Caco-2 (cell line): ENCODE data around the gene RORC. TPM values are rescaled to one million over a fixed set of nuclear protein-coding genes. Genes with fewer than 3 reads are reported as not detected.

ENCODE experiments used
- BruUV-seq: library from RNA; stranded (reverse); fragments of 400-500 nt; replicated peaks from 2 replicates; lab custom pipeline; 2021; lab: Mats Ljungman, UMichigan
- CTCF ChIA-PET: fragments of 300-600 bp; sonication (Branson Sonifier 250); formaldehyde crosslinking; loops from one replicate; lab custom pipeline; 2022; ENCODE audit warnings: antibody characterized with exemption; lab: Charles Lee
- POLR2A ChIA-PET: fragments of 300-600 bp; sonication (Branson Sonifier 250); formaldehyde crosslinking; loops from one replicate; lab custom pipeline; 2022; ENCODE audit warnings: antibody characterized with exemption; lab: Charles Lee
- DNase-seq, 2 experiments: peaks; one replicate each; pipeline versions ENCODE4 v3.0.0 to v3.0.0-alpha.2; 2020 to 2022
- H3K27me3 ChIP-seq: replicated peaks from 2 replicates; pipeline ENCODE4 v1.6.0; 2011; ENCODE audit warnings: low read length; ENCODE audit not compliant: control insufficient read depth, insufficient read depth
- H3K36me3 ChIP-seq: 2 replicates; pipeline ENCODE4 v1.5.1; 2011; ENCODE audit warnings: low read length; ENCODE audit not compliant: control insufficient read depth, insufficient read depth
- H3K4me1 ChIP-seq: fragments of 250-450 bp; sonication (Bioruptor Pico); 2 replicates; pipeline ENCODE4 v1.5.1; 2020; ENCODE audit warnings: mild to moderate bottlenecking
- H3K4me3 ChIP-seq: 2 replicates; pipeline ENCODE4 v1.5.1; 2011; ENCODE audit warnings: low read depth, mild to moderate bottlenecking, control low read depth, low read length
- H3K9me3 ChIP-seq: fragments of 250-450 bp; sonication (Bioruptor Pico); 2 replicates; pipeline ENCODE4 v1.5.1; 2020; ENCODE audit warnings: mild to moderate bottlenecking, moderate library complexity
- H3K27ac Mint-ChIP-seq: one replicate; pipeline ENCODE4 v1.8.0; 2022; ENCODE audit warnings: mixed read lengths; ENCODE audit not compliant: unreplicated experiment
- H3K27me3 Mint-ChIP-seq: one replicate; pipeline ENCODE4 v1.8.0; 2022; ENCODE audit warnings: mixed read lengths; ENCODE audit not compliant: insufficient read depth, unreplicated experiment
- H3K36me3 Mint-ChIP-seq: one replicate; pipeline ENCODE4 v1.8.0; 2022; ENCODE audit warnings: mild to moderate bottlenecking, mixed read lengths; ENCODE audit not compliant: insufficient read depth, unreplicated experiment
- H3K4me1 Mint-ChIP-seq: one replicate; pipeline ENCODE4 v1.8.0; 2022; ENCODE audit warnings: low read depth, mixed read lengths; ENCODE audit not compliant: unreplicated experiment
- H3K4me3 Mint-ChIP-seq: one replicate; pipeline ENCODE4 v1.8.0; 2022; ENCODE audit warnings: mild to moderate bottlenecking, moderate library complexity, mixed read lengths; ENCODE audit not compliant: unreplicated experiment
- H3K9me3 Mint-ChIP-seq: one replicate; pipeline ENCODE4 v1.8.0; 2022; ENCODE audit warnings: mixed read lengths; ENCODE audit not compliant: unreplicated experiment
- CTCF ChIP-seq, 2 experiments: fragments of 200-600 bp in 1 of 2; IDR thresholded peaks; 1 replicate in 1 of 2; 2 replicates in 1 of 2; pipeline versions ENCODE4 v1.5.1 to v1.8.0; 2011 to 2022; ENCODE audit warnings: antibody characterized with exemption in 1 of 2, control low read depth in 1 of 2, inconsistent platforms in 1 of 2, low read depth in 1 of 2, low read length in 1 of 2, mild to moderate bottlenecking in 1 of 2, moderate library complexity in 1 of 2; ENCODE audit not compliant: insufficient read depth in 1 of 2, severe bottlenecking in 1 of 2, unreplicated experiment in 1 of 2
- intact Hi-C: fragments of 100-400 bp; cut with micrococcal nuclease; formaldehyde crosslinking; loops from one replicate; pipeline ENCODE4 v1.10.0; 2022; ENCODE audit not compliant: unreplicated experiment
- total RNA-seq: library from RNA; stranded (reverse); gene quantifications from 2 replicates; pipeline ENCODE4 v1.2.3, GENCODE V29; 2022

The RORC gene
- total RNA-seq, 1 experiment from 2014 or later: not detected

GRCh38 chr1:151838222-151839081, 6.8 kb upstream of the RORC start:
- Mint-ChIP-seq H3K27ac (no peak overlapping the region), H3K9me3 (no peaks in the 10 kb centered on the region)
- POLR2A ChIA-PET: interaction anchor here (0.5 kb wide), 1 partner anchor 300 kb away, joined by 4 read pairs; no protein-coding TSS in a partner anchor

GRCh38 chr1:151837884-151838221, 6.3 kb upstream of the RORC start:
- ChIA-PET POLR2A (no interaction called here), CTCF (no interaction called here)
- no peaks in the 10 kb centered on the region for H3K27me3 Mint-ChIP-seq
- intact Hi-C loops: loop anchor here (2.0 to 5.0 kb wide), 5 partner anchors 46 to 386 kb away; partner anchors contain the start of gene TDRKH
- no peak overlapping the region for H3K4me3 ChIP-seq
- H3K27me3 ChIP-seq: no peaks in the 10 kb centered on the region
- no peak for DNase-seq
- H3K4me1 Mint-ChIP-seq: peaks cover 26% of the 10 kb centered on the region
- H3K4me1 ChIP-seq: peaks cover 20% of the 10 kb centered on the region
- H3K36me3 Mint-ChIP-seq: peaks cover 15% of the 10 kb centered on the region
- H3K27ac Mint-ChIP-seq: no peak overlapping the region
- no peaks in the 10 kb centered on the region; the same call in 1 of the 2 replicates for H3K36me3 ChIP-seq
- BruUV-seq: no TSS peak
- no peaks in the 10 kb centered on the region for H3K9me3 Mint-ChIP-seq
- no peak overlapping the region for H3K4me3 Mint-ChIP-seq
- H3K9me3 ChIP-seq: no peaks in the 10 kb centered on the region
- TF ChIP-seq CTCF (IDR thresholded peaks at IDR 0.05; ENCODE audit: insufficient read depth in 1 of 2, low read depth in 1 of 2, low read length in 1 of 2, severe bottlenecking in 1 of 2, unreplicated experiment in 1 of 2): no peak

More at GRCh38 chr1:151838222-151839081, 6.8 kb upstream of the RORC start:
- H3K27me3 ChIP-seq: no peaks in the 10 kb centered on the region
- peaks cover 15% of the 10 kb centered on the region for H3K36me3 Mint-ChIP-seq
- H3K4me3 Mint-ChIP-seq: peak overlapping the region; percentile 93
- no TSS peak for BruUV-seq
- H3K27me3 Mint-ChIP-seq: no peaks in the 10 kb centered on the region
- no peak overlapping the region for H3K4me3 ChIP-seq
- peaks cover 26% of the 10 kb centered on the region for H3K4me1 Mint-ChIP-seq
- intact Hi-C loops: loop anchor here (5.0 kb wide), 4 partner anchors 46 to 386 kb away; partner anchors contain the start of gene TDRKH
- TF ChIP-seq CTCF (IDR thresholded peaks at IDR 0.05; ENCODE audit: insufficient read depth in 1 of 2, low read depth in 1 of 2, low read length in 1 of 2, severe bottlenecking in 1 of 2, unreplicated experiment in 1 of 2): no peak
- DNase-seq: no peak
- CTCF ChIA-PET: interaction anchor here (1.6 kb wide), 1 partner anchor 76 kb away, joined by 5 read pairs; the partner anchor contains the start of gene MRPL9
- no peaks in the 10 kb centered on the region; the same call in 1 of the 2 replicates for H3K36me3 ChIP-seq
- peaks cover 20% of the 10 kb centered on the region for H3K4me1 ChIP-seq
- H3K9me3 ChIP-seq: no peaks in the 10 kb centered on the region

- Histone ChIP-seq H3K4me3 (no peak overlapping the region), H3K36me3 (no peaks in the 10 kb centered on the region; the same call in 1 of the 2 replicates), H3K4me1 (peaks cover 20% of the 10 kb centered on the region), H3K9me3 (no peaks in the 10 kb centered on the region), H3K27me3 (no peaks in the 10 kb centered on the region)
- Mint-ChIP-seq H3K4me1 (peaks cover 26% of the 10 kb centered on the region), H3K27me3 (no peaks in the 10 kb centered on the region), H3K27ac (no peak overlapping the region), H3K4me3 (no peak overlapping the region), H3K36me3 (peaks cover 15% of the 10 kb centered on the region), H3K9me3 (no peaks in the 10 kb centered on the region)
- no peak for TF ChIP-seq CTCF (IDR thresholded peaks at IDR 0.05; ENCODE audit: insufficient read depth in 1 of 2, low read depth in 1 of 2, low read length in 1 of 2, severe bottlenecking in 1 of 2, unreplicated experiment in 1 of 2)
- ChIA-PET POLR2A (no interaction called here), CTCF (interaction anchor here (0.6 to 1.4 kb wide), 18 partner anchors 9 to 298 kb away, joined by 3 to 10 read pairs (median 4); partner anchors contain the start of genes MRPL9 and TUFT1)
- intact Hi-C loops: loop anchor here (2.0 to 5.0 kb wide), 5 partner anchors 45 to 385 kb away; partner anchors contain the start of gene TDRKH
- no TSS peak for BruUV-seq
- DNase-seq: no peak
These were observed 5.6 kb upstream of the RORC start for GRCh38 chr1:151837197-151837596.
